CD4-positive, alpha-beta T cell treated with Interferon alpha-2 for 1 hour (primary cell): ENCODE data around the gene STIM1.
A peak's percentile ranks its signal among the peaks of the same experiment; 100 is the strongest.
"Not testable (repeated sequence)": the region's sequence is repeated elsewhere in the genome, so short reads cannot be mapped to it uniquely, and the experiment has no call there.

Experiments
- DNase-seq, 2 donors: peaks; one replicate each; pipeline ENCODE4 v3.0.0-alpha.2; 2020 to 2022

Gene STIM1

GRCh38 chr11:3854977-3855807 lies at the start of gene STIM1:
TSS of gene STIM1 (plus strand) at chr11:3855664. CDS start at chr11:3856271, 607 bp downstream.
- peak; percentile 95 to 98 for DNase-seq

GRCh38 chr11:3807909-3808860 lies 47.3 kb upstream of the STIM1 start, which contains the start of gene PGAP2:
TSS of gene PGAP2 (plus strand) at chr11:3808560. CDS start at chr11:3811260, 2,700 bp downstream.
- peak; percentile 57 to 68 for DNase-seq

- peak; percentile 60 to 71 for DNase-seq
Observed at GRCh38 chr11:3808861-3809623, 46.4 kb upstream of the STIM1 start.

- no peak for DNase-seq
Observed at GRCh38 chr11:3809624-3809928, 45.9 kb upstream of the STIM1 start.

- no peak for DNase-seq
Observed at GRCh38 chr11:3810446-3810845, 45.0 kb upstream of the STIM1 start.

GRCh38 chr11:3810951-3811350 lies 44.5 kb upstream of the STIM1 start:
- no peak for DNase-seq

- DNase-seq, result not testable (repeated sequence)
Observed at GRCh38 chr11:3814832-3815231, 40.6 kb upstream of the STIM1 start.

GRCh38 chr11:3815845-3816244 lies 39.6 kb upstream of the STIM1 start:
- DNase-seq, result no peak

GRCh38 chr11:3816673-3817072 lies 38.8 kb upstream of the STIM1 start:
- DNase-seq, result no peak

- no peak for DNase-seq
Observed at GRCh38 chr11:3817181-3817800, 38.2 kb upstream of the STIM1 start.

- DNase-seq, result no peak
Observed at GRCh38 chr11:3820971-3821370, 34.5 kb upstream of the STIM1 start.

- no peak for DNase-seq
Observed at GRCh38 chr11:3822312-3822711, 33.2 kb upstream of the STIM1 start.

GRCh38 chr11:3823303-3823702 lies 32.2 kb upstream of the STIM1 start:
- no peak for DNase-seq

GRCh38 chr11:3823762-3824506 lies 31.5 kb upstream of the STIM1 start:
- DNase-seq, result no peak

- DNase-seq, result peak; percentile 83 to 87
Observed at GRCh38 chr11:3824714-3825472, 30.6 kb upstream of the STIM1 start.

GRCh38 chr11:3825473-3826154 lies 29.9 kb upstream of the STIM1 start:
- no peak for DNase-seq

GRCh38 chr11:3826721-3827120 lies 28.7 kb upstream of the STIM1 start:
- no peak for DNase-seq

- DNase-seq, result no peak
Observed at GRCh38 chr11:3827434-3828186, 27.9 kb upstream of the STIM1 start.

GRCh38 chr11:3830088-3830487 lies 25.4 kb upstream of the STIM1 start:
- DNase-seq, result no peak

GRCh38 chr11:3830730-3831129 lies 24.7 kb upstream of the STIM1 start:
- no peak for DNase-seq
